Prostate gland (tissue), 2 donors: ENCODE data around the gene DMRT1.

Experiments
- POLR2A ChIP-seq: fragments of 450-650 bp; IDR thresholded peaks from one replicate; pipeline ENCODE4 v1.6.1; 2016; ENCODE audit warnings: antibody characterized with exemption, mild to moderate bottlenecking
- TF ChIP-seq, protein P1 (sequence below), 4 experiments: fragments of 200-600 bp in 2 of 4; fragments of 450-650 bp in 2 of 4; sonication (generic) in 2 of 4; IDR thresholded peaks; 1 replicate in 3 of 4; 2 replicates in 1 of 4; pipeline ENCODE4 v1.5.1; 2016 to 2019; ENCODE audit warnings: antibody characterized with exemption in 4 of 4, mild to moderate bottlenecking in 2 of 4, moderate library complexity in 2 of 4

DNA sequence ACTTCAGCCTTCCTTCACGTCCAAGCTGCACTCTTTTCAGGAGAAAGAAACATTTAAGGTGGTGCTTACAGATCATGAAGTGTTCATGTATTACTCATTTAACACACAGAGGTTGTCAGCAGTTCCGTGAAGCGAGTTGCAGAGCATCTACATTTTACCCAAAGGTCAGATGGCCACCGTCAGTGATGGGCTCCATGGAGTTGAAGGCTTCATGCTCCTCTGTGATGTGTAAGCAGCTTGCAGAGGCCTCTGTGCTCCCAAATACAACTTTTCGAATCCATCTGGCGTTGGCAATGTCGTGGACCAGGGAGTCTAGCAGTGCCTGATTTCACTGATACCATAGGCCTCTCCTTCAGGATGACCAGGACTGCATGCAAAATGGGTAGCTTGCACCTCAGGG lies 81.2 kb downstream of the DMRT1 start:
- TF ChIP-seq, protein P1, sequence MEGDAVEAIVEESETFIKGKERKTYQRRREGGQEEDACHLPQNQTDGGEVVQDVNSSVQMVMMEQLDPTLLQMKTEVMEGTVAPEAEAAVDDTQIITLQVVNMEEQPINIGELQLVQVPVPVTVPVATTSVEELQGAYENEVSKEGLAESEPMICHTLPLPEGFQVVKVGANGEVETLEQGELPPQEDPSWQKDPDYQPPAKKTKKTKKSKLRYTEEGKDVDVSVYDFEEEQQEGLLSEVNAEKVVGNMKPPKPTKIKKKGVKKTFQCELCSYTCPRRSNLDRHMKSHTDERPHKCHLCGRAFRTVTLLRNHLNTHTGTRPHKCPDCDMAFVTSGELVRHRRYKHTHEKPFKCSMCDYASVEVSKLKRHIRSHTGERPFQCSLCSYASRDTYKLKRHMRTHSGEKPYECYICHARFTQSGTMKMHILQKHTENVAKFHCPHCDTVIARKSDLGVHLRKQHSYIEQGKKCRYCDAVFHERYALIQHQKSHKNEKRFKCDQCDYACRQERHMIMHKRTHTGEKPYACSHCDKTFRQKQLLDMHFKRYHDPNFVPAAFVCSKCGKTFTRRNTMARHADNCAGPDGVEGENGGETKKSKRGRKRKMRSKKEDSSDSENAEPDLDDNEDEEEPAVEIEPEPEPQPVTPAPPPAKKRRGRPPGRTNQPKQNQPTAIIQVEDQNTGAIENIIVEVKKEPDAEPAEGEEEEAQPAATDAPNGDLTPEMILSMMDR (IDR thresholded peaks at IDR 0.05), result no peak
- TF ChIP-seq POLR2A, result no peak
